Stimulated activated CD8-positive, alpha-beta memory T cell treated with anti-CD3 and anti-CD28 coated beads, Interleukin-4, amount 100 ng/mL, for 4 hours (primary cell): ENCODE data around the gene KCNV2.

ENCODE experiments used
- DNase-seq, 2 donors: peaks; one replicate each; pipeline ENCODE4 v3.0.0-alpha.2; 2020; ENCODE audit warnings: low read depth in 2 of 2, low spot score in 1 of 2

The KCNV2 gene

DNA sequence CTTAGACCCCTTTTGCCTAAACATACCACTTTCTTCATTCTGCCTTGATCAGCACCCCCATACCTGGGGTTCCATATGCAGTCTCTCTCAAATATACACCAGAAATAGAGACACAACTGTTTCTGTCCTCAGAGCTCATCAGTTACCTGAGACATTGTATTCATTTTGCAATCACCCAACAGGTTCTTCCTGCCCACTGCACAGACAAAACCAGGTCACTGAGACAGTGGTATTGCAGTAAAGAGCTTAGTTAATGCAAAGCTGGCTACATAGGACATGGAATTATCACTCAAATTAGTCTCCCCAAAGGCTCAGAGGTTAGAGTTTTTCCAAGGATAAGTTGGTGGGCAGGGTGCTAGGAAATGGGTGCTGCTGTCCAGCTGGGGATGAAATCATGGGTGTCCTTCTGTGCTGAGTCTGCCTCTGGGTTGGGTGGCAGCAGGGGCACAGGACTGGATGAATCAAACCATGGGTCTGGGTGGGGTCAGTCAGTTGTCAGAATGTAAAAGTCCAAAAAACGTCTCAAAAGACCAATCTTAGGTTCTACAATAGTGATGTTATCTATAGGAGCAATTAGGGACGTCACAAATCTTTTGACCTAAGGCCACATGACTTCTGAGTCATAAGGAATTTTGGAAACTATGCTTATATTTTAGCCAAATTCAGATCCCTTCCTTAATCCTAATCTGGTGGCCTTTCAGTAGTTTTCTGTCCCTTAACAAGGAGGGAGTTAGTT is 41.0 kb downstream of the KCNV2 start:
- no peak for DNase-seq

DNA sequence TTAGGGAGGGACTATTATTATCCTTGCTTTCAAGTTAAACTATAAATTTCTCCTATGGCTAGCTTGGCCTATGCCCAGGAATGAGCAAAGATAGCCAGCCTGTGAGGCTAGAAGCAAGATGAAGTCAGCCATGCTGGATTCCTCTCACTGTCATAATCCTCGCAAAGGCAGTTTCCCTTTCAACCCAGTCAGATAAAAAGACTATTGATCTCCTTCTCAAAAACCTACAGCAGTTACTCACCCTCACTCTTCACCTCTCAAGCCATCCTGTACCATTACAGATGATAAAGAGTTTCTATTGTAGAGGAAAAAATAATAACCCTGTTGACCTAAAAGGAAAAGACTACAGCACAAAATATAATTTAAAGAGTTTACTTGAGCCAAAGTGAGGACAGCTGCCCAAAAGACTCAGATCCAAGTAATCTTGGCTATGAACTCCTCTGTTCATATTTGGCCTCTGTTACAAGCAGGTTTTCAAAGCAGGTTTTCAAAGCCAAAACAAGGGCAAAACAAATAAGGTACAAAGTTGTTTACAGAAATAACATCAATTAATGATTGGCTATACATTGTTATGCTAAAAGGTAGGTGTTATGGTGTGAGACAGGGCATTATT is 41.7 kb downstream of the KCNV2 start:
- no peak for DNase-seq

DNA sequence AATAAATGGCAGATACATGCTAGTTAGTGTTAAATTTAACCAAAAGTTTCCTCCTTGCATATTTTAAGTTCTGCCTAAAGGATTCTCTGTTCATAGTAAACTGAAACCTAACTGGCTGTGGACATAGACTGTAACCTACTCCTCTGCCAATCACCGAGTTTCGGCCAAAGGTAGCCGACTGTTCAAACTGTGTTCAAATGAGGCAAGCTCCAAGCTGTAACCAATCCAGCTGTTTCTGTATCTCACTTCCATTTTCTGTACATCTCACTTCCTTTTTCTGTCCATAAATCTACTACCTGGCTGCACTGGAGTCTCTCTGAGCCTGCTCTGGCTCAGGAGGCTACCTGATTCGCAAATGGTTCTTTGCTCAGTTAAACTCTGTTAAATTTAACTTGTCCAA is 44.1 kb downstream of the KCNV2 start:
- DNase-seq: no peak

DNA sequence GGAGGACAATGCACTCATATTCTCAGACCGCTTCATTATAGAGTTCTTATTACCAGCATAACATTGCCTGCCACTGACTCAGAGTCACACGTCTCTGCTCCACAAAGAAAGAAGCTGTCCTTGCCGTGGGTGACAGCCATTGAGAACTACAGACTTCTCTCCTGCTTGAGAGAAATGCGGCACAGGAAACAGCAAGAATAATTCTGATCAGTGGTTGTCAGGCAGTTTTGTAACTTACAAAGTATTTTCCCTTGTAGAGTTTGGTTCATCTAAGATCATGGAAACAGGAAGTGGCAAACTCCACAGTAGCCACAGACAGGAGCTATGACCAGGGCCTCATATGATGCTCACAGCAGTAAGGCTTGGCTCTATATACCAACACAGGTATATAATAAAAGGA is 47.0 kb downstream of the KCNV2 start:
- DNase-seq: no peak

DNA sequence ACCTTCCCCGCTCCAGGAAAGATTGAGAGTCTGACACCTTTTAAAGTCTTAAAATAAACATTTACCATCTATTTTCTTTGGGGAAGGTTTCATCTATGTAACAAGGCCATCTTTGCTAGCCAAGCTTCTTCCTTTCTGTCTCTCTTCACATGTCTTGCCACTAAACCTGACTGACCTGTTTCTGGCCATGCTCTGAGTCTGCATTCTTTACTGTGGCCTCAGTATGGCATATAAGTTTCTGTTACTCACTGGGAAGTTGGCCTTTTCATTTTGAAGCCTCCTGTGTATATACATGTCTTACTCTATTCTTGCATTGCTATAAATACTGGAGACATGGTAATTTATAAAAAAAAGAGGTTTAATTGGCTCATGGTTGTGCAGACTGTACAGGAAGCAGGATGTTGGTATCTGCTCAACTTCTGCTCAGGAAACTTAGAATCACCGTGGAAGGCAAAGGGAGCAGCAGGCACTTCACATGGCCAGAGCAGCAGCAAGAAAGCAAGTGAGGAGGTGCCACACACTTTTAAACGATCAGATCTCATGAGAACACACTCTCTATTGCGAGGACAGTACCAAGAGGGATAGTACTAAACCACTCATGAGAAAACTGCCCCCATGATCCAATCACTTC is 48.1 kb downstream of the KCNV2 start:
- DNase-seq: no peak

DNA sequence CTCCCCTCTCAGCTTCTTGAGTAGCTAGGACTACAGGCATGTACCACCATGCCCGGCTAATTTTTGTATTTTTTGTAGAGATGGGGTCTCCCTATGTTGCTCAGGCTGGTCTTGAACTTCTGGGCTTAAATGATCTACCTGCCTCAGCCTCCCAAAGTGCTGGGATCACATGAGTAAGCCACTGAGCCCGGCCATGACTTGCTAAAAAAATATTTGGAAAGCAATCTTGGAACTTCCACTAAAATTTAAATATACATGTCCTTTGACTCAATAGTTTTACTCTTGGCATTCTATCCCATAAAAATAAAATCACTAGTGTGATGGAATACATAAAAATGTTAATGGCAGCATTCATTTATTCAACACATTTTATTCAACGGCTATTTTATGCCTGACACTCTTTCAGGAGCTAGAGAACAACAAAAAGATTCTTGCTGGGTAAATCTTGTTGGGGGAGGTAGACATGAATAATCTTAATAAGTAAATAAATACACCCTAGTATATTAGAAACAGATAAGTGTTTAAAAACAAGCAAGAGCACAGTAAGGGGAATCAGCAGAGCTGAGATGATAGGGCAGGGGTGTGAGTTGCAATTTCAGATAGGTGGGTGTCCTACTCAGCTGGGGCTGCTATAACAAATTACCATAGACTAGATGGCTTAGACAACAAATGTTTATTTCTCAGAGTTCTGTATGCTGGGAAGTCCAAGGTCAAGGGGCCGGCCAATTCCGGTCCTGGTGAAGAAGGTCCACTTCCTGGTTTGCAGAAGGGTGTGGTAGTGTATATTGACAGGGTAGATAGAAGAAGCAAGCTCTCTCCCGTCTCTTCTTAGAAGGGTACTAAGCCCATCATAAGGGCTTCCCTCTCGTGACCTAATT is 50.7 kb downstream of the KCNV2 start:
- no peak for DNase-seq

DNA sequence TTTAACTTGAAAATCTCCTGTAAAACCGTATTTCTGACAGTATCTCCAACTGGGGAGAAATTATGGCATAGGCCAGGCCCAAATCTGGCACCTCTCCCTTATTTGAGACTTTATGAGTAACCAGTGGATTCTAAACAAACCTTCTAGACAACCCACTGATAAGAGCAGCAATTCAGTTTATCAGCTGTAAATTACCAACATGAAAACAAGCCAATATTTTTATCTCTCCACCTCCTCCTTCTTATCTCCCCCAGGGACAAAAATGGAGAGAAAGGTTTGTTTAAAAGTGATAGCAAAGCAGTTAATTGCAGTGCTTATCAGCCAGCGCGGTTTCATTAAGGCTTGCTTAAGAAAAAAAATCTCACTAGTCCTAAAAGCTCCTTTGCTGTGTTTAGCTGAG is 53.8 kb downstream of the KCNV2 start:
- DNase-seq: no peak

DNA sequence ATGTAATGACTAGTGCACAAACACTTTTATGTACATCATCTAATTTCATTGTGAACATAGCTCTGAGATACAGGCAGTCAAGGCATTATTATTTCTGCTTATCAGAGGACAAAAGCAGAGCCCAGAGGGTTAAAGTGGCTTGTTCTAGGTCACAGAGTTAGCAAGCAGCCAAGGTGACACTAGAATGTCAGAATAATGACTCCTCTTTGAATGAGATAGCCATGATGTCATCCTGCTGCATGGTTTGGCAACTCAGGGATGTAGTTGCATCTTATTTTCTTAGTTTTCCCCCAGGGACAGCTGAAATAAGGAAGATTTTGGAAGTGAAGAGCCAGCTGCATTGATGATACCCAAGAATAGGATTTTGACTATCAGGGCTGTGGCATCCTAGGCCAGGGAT is 54.4 kb downstream of the KCNV2 start:
- DNase-seq: no peak

DNA sequence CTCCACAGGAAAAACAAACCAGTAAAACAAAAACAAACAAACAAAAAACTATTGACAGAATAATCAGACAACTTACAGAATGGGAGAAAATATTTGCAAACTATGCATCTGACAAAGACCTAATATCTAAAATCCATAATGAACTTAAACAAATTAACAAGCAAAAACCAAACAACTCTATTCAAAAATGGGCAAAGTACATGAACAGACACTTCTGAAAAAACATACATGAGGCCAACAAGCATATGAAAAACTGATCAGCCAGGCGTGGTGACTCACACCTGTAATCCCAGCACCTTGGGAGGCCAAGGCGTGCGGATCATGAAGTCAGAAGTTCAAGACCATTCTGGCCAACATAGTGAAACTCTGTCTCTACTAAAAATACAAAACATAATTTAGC is 60.1 kb downstream of the KCNV2 start:
- DNase-seq: no peak

DNA sequence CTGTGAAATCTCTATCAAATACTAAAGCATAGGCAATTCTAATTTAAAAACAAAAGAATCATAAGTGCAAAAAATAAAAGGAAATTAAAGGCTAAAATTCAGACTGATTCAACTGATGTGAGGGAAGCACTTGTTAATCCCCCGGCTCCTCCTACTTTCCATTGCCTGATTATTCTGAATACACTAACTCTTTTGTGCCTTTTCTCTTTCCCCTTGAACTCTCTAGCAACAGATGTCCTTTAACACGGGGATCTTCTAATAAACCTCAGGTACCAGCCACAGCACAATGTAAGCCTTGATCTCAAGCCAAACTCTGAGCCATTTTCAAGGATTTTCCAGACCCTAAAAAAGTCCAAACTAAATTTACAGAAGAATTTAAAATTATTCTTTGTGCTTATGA is 61.5 kb downstream of the KCNV2 start:
- DNase-seq: no peak
